ENCODE measurements around the gene HADH. TPM values are rescaled to one million over a fixed set of nuclear protein-coding genes. Genes with fewer than 3 reads are reported as not detected.

Gene HADH
- total RNA-seq, 6 experiments from 2014 or later, result 28.9 to 35.5 (median 32.8) TPM

GRCh38 chr4:108033348-108033747 lies 43.7 kb downstream of the HADH start:
- no peak for DNase-seq
- TF ChIP-seq CTCF (IDR thresholded peaks at IDR 0.05), result no peak
- H3K36me3 Mint-ChIP-seq (ENCODE audit: low read depth), result peaks cover 17% of the 10 kb centered on the region
- no peak overlapping the region for H3K4me3 Mint-ChIP-seq
- no peaks in the 10 kb centered on the region; the same call in 1 of the 2 replicates for H3K9me3 Mint-ChIP-seq
- peaks cover 3% of the 10 kb centered on the region; the same call in 1 of the 2 replicates for H3K27me3 Mint-ChIP-seq (ENCODE audit: insufficient read depth)
- peaks cover 27% of the 10 kb centered on the region for H3K4me1 Mint-ChIP-seq (ENCODE audit: low read depth)
- no peak overlapping the region for H3K27ac Mint-ChIP-seq

DNA sequence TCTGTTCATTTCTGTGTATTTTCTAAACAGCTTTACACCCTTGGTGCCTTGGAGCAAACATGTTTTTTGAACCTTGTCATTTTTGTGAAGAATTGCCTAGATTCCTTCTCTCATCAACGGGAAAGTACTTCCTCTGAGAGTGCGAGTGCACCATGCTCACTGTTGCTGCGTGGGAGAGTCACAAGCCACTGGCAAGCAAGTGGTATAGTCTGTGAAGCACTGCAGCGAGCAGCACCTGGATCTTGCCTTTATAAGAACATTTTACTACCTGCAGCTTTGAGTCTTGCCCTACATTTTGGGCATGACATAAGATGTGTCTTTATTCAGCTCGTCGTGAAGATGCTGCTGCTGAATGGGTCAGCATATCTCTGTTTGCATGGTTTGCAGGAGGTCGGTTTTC lies 44.9 kb downstream of the HADH start:
- Mint-ChIP-seq H3K4me1 (ENCODE audit: low read depth) (peaks cover 21% of the 10 kb centered on the region), H3K9me3 (no peaks in the 10 kb centered on the region; the same call in 1 of the 2 replicates), H3K27ac (no peak overlapping the region), H3K4me3 (no peak overlapping the region), H3K36me3 (ENCODE audit: low read depth) (peaks cover 17% of the 10 kb centered on the region), H3K27me3 (ENCODE audit: insufficient read depth) (peaks cover 3% of the 10 kb centered on the region; the same call in 1 of the 2 replicates)
- DNase-seq, result no peak
- TF ChIP-seq CTCF (IDR thresholded peaks at IDR 0.05), result no peak

DNA sequence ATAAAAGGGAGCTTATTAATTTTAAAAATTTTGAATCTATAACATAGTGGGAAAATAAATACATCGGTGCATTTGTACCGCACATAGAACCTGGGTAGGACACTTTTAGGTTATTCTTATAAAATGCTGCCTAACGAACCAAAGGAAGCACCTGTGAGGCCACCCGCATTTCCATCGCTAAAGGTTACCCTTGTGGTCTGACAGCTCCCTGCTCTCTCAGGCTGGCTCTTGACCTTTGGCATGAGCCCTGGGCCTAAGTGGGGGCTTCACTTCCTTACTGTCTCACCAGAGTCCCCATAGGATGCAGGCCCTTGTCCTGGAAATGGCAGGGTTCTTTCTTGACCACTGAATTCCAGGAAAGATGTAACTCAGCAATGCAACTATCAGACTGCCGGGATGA lies 46.0 kb downstream of the HADH start:
- Mint-ChIP-seq H3K9me3 (no peaks in the 10 kb centered on the region; the same call in 1 of the 2 replicates), H3K27ac (no peak overlapping the region), H3K4me1 (ENCODE audit: low read depth) (peaks cover 10% of the 10 kb centered on the region), H3K4me3 (no peak overlapping the region), H3K27me3 (ENCODE audit: insufficient read depth) (peaks cover 3% of the 10 kb centered on the region; the same call in 1 of the 2 replicates), H3K36me3 (ENCODE audit: low read depth) (peaks cover 16% of the 10 kb centered on the region)
- TF ChIP-seq CTCF (IDR thresholded peaks at IDR 0.05), result no peak
- DNase-seq, result no peak

GRCh38 chr4:108036213-108036612 lies 46.5 kb downstream of the HADH start:
- peaks cover 5% of the 10 kb centered on the region for H3K4me1 Mint-ChIP-seq (ENCODE audit: low read depth)

GRCh38 chr4:108037884-108038283 lies 48.2 kb downstream of the HADH start:
- H3K27ac Mint-ChIP-seq, result no peak overlapping the region
- no peaks in the 10 kb centered on the region for H3K4me1 Mint-ChIP-seq (ENCODE audit: low read depth)
- H3K27me3 Mint-ChIP-seq (ENCODE audit: insufficient read depth), result peaks cover 3% of the 10 kb centered on the region; the same call in 1 of the 2 replicates
- DNase-seq, result no peak
- no peaks in the 10 kb centered on the region for H3K36me3 Mint-ChIP-seq (ENCODE audit: low read depth)
- TF ChIP-seq CTCF (IDR thresholded peaks at IDR 0.05), result no peak
- no peaks in the 10 kb centered on the region for H3K9me3 Mint-ChIP-seq
- H3K4me3 Mint-ChIP-seq, result no peak overlapping the region

More at GRCh38 chr4:108036213-108036612, 46.5 kb downstream of the HADH start:
- DNase-seq, result no peak
- peaks cover 10% of the 10 kb centered on the region for H3K36me3 Mint-ChIP-seq (ENCODE audit: low read depth)
- H3K27me3 Mint-ChIP-seq (ENCODE audit: insufficient read depth), result peaks cover 3% of the 10 kb centered on the region; the same call in 1 of the 2 replicates
- H3K4me3 Mint-ChIP-seq, result no peak overlapping the region
- H3K27ac Mint-ChIP-seq, result no peak overlapping the region
- no peaks in the 10 kb centered on the region; the same call in 1 of the 2 replicates for H3K9me3 Mint-ChIP-seq
- no peak for TF ChIP-seq CTCF (IDR thresholded peaks at IDR 0.05)

Data from HFFc6 (cell line).